SH-SY5Y (cell line): ENCODE data around the gene RAB10.

Source experiments
- GATA2 ChIP-seq: IDR thresholded peaks from 2 replicates; pipeline ENCODE4 v1.6.1; 2011; ENCODE audit warnings: mild to moderate bottlenecking, low read depth, low read length
- GATA3 ChIP-seq: IDR thresholded peaks from 2 replicates; pipeline ENCODE4 v1.6.1; 2011; ENCODE audit warnings: low read depth, mild to moderate bottlenecking, low read length, moderate library complexity

GRCh38 chr2:26164231-26164630 is 130.3 kb downstream of the RAB10 start:
- no peak for TF ChIP-seq GATA2
- TF ChIP-seq GATA3, result no peak
